Body of pancreas (tissue), 4 donors: ENCODE results near the gene CEP68. TPM values are rescaled to one million over a fixed set of nuclear protein-coding genes. Genes with fewer than 3 reads are reported as not detected.

Experiments used
- ATAC-seq: fragments of 150-250 bp; one replicate; pipeline ENCODE4 v1.9.1; 2016
- DNase-seq, 4 donors: peaks; one replicate each; pipeline ENCODE4 v3.0.0-alpha.2; 2019
- H3K27ac ChIP-seq, 4 donors: fragments of 200-600 bp; sonication (generic); 1 replicate in 3 of 4; 2 replicates in 1 of 4; pipeline versions ENCODE4 v1.5.1 to v1.6.1; 2016 to 2019; ENCODE audit warnings: mild to moderate bottlenecking in 1 of 4, mixed read lengths in 1 of 4, moderate library complexity in 1 of 4
- H3K27me3 ChIP-seq, 2 donors: fragments of 200-600 bp; sonication (generic); one replicate each; pipeline ENCODE4 v1.6.0; 2016; ENCODE audit warnings: mild to moderate bottlenecking in 1 of 2
- H3K36me3 ChIP-seq, 2 donors: fragments of 200-600 bp; sonication (generic); replicated peaks in 1 of 2; 2 replicates each; pipeline ENCODE4 v1.5.1; 2016; ENCODE audit warnings: low read depth in 2 of 2; ENCODE audit not compliant: insufficient read depth in 1 of 2
- H3K4me1 ChIP-seq: fragments of 200-600 bp; sonication (generic); one replicate; pipeline ENCODE4 v1.6.0; 2016
- H3K4me3 ChIP-seq, 2 donors: fragments of 200-600 bp; sonication (generic); 1 replicate in 1 of 2; 2 replicates in 1 of 2; pipeline ENCODE4 v1.5.1; 2016 to 2019
- H3K9me3 ChIP-seq, 3 donors: fragments of 200-600 bp; sonication (generic); 1 replicate in 2 of 3; 2 replicates in 1 of 3; pipeline ENCODE4 v1.5.1; 2016
- POLR2A ChIP-seq, 3 donors: fragments of 450-650 bp; IDR thresholded peaks; one replicate each; pipeline ENCODE4 v1.6.1; 2016; ENCODE audit warnings: antibody characterized with exemption in 3 of 3, mild to moderate bottlenecking in 2 of 3
- WGBS, 2 donors: methylation state at CpG; one replicate each; pipeline ENCODE4 v1.1.5; 2017; 5-methylcytosine and 5-hydroxymethylcytosine counted together
- intact Hi-C: fragments of 100-400 bp; cut with DNase I; formaldehyde crosslinking; loops from one replicate; pipeline ENCODE4 v1.15.1; 2023
- total RNA-seq, 2 donors: library from RNA; depleted of rRNA; stranded (reverse); fragments of >200 nt; gene quantifications; one replicate each; pipeline ENCODE4 v1.1.0, GENCODE V29; 2016
- TF ChIP-seq, protein P1 (sequence below), 7 experiments: fragments of 450-650 bp in 4 of 7; fragments of 200-600 bp in 3 of 7; sonication (generic) in 3 of 7; IDR thresholded peaks; one replicate each; pipeline ENCODE4 v1.5.1; 2016 to 2019; ENCODE audit warnings: antibody characterized with exemption in 7 of 7

Gene CEP68
- total RNA-seq, 2 donors from 2014 or later, result 6.9 to 20.0 TPM

DNA sequence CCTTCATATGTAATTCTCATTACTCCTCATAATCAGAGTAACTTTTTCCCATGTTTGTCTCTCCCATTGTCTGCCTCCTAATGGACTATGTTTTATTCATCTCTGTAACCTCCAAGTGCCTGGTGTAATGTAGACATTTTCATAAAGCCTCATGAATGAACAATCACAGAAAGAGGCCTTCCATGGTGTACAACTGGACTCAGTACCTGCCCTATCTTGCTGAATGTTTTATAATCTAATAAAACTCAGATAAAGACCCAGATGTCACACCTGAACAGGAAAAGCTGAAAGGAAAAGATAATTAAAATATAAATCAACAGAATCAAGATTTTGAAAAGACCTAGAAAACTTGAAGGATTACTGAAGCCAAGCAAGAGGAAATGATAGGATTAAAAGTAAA is 37.0 kb downstream of the CEP68 start:
- H3K27me3 ChIP-seq, result no peaks in the 10 kb centered on the region
- H3K4me3 ChIP-seq, result no peak overlapping the region
- H3K27ac ChIP-seq, result no peak overlapping the region
- ATAC-seq (no peak), DNase-seq (no peak)
- TF ChIP-seq, protein P1, sequence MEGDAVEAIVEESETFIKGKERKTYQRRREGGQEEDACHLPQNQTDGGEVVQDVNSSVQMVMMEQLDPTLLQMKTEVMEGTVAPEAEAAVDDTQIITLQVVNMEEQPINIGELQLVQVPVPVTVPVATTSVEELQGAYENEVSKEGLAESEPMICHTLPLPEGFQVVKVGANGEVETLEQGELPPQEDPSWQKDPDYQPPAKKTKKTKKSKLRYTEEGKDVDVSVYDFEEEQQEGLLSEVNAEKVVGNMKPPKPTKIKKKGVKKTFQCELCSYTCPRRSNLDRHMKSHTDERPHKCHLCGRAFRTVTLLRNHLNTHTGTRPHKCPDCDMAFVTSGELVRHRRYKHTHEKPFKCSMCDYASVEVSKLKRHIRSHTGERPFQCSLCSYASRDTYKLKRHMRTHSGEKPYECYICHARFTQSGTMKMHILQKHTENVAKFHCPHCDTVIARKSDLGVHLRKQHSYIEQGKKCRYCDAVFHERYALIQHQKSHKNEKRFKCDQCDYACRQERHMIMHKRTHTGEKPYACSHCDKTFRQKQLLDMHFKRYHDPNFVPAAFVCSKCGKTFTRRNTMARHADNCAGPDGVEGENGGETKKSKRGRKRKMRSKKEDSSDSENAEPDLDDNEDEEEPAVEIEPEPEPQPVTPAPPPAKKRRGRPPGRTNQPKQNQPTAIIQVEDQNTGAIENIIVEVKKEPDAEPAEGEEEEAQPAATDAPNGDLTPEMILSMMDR (IDR thresholded peaks at IDR 0.05), result no peak
- no peak for TF ChIP-seq POLR2A (IDR thresholded peaks at IDR 0.05)
- peaks cover 10% of the 10 kb centered on the region for H3K4me1 ChIP-seq
- peaks cover 0 to 6% of the 10 kb centered on the region in 2 donors for H3K36me3 ChIP-seq
- no peaks in the 10 kb centered on the region for H3K9me3 ChIP-seq
- intact Hi-C loops, result no loop called here

DNA sequence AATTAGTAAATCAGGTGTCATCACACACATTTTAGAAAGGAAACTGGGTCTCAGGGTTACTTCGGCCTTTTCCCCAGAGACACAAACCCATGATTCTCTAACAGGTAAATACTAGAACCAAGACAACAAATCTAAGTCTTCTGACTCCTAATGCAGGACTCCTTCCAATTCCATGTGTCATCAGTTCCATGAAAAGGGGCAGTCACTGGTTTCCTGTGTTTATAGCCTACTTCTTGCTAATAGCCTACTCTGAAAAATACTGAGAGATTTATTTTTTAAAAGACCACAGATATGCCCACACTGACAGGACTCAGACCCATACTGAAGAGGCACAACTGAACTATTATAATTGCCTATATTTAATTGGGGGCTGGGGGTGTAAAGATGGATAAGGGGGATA is 40.7 kb downstream of the CEP68 start:
- Histone ChIP-seq H3K4me3 (no peak overlapping the region), H3K36me3 (peaks cover 0 to 3% of the 10 kb centered on the region in 2 donors), H3K4me1 (peaks cover 6% of the 10 kb centered on the region), H3K9me3 (no peaks in the 10 kb centered on the region), H3K27ac (no peak overlapping the region), H3K27me3 (no peaks in the 10 kb centered on the region)
- TF ChIP-seq, protein P1 (IDR thresholded peaks at IDR 0.05), result no peak
- no peak for TF ChIP-seq POLR2A (IDR thresholded peaks at IDR 0.05)
- intact Hi-C loops, result no loop called here
- ATAC-seq (no peak), DNase-seq (no peak)
- 88 to 94% methylated on average over 1 of the region's 1 CpG for WGBS, 2 donors

DNA sequence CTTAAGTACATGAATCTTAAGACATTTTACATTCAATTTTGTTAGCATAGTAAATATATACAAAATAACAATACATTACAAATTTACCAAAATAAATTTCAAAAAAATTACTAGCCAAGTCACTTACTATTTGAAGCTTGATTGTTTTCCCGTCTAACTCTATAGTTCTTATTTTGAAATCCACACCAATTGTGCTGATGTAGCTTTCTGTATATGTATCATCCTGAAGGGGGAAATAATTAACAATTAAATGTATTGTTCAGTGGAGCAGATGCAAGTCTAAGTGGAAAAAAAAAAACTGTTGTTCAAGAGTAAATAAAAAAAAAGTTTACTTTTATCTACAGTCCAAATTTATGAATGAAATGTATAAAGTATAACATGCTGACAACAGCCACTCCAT is 41.6 kb downstream of the CEP68 start:
- no peak for ATAC-seq
- TF ChIP-seq POLR2A (IDR thresholded peaks at IDR 0.05), result no peak
- TF ChIP-seq, protein P1 (IDR thresholded peaks at IDR 0.05), result no peak
- intact Hi-C loops, result no loop called here

DNA sequence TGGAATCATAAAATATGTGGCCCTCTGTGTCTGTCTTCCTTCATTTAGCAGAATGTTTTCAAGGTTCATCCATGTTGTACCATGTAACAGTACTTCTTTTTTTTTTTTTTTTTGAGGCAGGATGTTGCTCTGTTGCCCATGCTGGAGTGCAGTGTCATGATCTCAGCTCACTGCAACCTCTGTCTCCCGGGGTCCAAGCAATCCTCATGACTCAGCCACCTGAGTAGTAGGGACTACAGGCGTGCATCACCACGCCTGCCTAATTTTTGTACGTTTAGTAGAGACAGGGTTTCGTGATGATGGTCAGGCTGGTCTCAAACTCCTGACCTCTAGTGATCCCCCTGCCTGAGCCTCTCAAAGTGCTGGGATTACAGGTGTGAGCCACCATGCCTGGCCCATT is 42.5 kb downstream of the CEP68 start:
- intact Hi-C loops, result no loop called here
- TF ChIP-seq POLR2A (IDR thresholded peaks at IDR 0.05), result no peak
- TF ChIP-seq, protein P1 (IDR thresholded peaks at IDR 0.05), result no peak
- ATAC-seq (no peak), DNase-seq (no peak)
- peaks cover 0 to 3% of the 10 kb centered on the region in 2 donors for H3K36me3 ChIP-seq
- H3K27me3 ChIP-seq, result no peaks in the 10 kb centered on the region
- 80 to 91% methylated on average over 5 of the region's 5 CpGs for WGBS, 2 donors
- H3K9me3 ChIP-seq, result no peaks in the 10 kb centered on the region
- no peak overlapping the region for H3K4me3 ChIP-seq
- H3K27ac ChIP-seq, result no peak overlapping the region
- peaks cover 19% of the 10 kb centered on the region for H3K4me1 ChIP-seq

More for the DNA sequence above, 41.6 kb downstream of the CEP68 start:
- Histone ChIP-seq H3K27ac (no peak overlapping the region), H3K36me3 (peaks cover 0 to 3% of the 10 kb centered on the region in 2 donors), H3K27me3 (no peaks in the 10 kb centered on the region), H3K4me3 (no peak overlapping the region), H3K9me3 (no peaks in the 10 kb centered on the region), H3K4me1 (peaks cover 12% of the 10 kb centered on the region)
- 30 to 42% methylated on average over 1 of the region's 1 CpG for WGBS, 2 donors
- DNase-seq, result no peak

DNA sequence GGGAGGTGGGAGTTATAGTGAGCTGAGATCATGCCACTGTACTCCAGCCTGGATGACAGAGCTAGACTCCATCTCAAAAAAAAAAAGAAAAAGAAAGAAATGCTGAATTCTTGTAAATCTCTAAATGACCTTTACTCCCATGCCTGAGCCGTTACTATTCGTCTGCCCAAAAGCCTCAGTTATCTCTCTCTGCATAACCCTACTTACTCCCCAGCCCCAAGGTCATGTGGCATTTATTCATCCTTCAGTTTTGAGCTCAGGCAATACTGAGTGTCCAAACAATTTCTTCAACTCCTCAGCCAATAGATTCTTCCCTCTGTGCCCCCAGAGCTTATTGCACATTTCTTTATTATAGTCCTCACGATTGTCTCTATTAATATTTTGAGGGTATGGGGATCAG is 44.9 kb downstream of the CEP68 start:
- Histone ChIP-seq H3K36me3 (peaks cover 0 to 3% of the 10 kb centered on the region in 2 donors), H3K4me3 (no peak overlapping the region), H3K27ac (no peak overlapping the region), H3K9me3 (no peaks in the 10 kb centered on the region), H3K27me3 (no peaks in the 10 kb centered on the region), H3K4me1 (peaks cover 26% of the 10 kb centered on the region)
- intact Hi-C loops, result no loop called here
- no peak for ATAC-seq
- no peak for TF ChIP-seq POLR2A (IDR thresholded peaks at IDR 0.05)
- TF ChIP-seq, protein P1 (IDR thresholded peaks at IDR 0.05), result no peak
- DNase-seq, result no peak
- WGBS, 2 donors, result 40 to 54% methylated on average over 3 of the region's 3 CpGs
